Cardiac fibroblast (primary cell): Measurements from ENCODE around the gene NFAT5.

ENCODE experiments used
- DNase-seq, 2 donors: peaks; one replicate each; pipeline versions ENCODE4 v3.0.0 to v3.0.0-alpha.2; 2010; ENCODE audit warnings: low read depth in 2 of 2
- H3K4me3 ChIP-seq, 2 donors: replicated peaks in 1 of 2; 1 replicate in 1 of 2; 2 replicates in 1 of 2; pipeline ENCODE4 v1.5.1; 2011; ENCODE audit warnings: low read depth in 2 of 2, low read length in 2 of 2, mild to moderate bottlenecking in 2 of 2, moderate library complexity in 1 of 2
- CTCF ChIP-seq: IDR thresholded peaks from one replicate; pipeline ENCODE4 v1.5.1; 2011; ENCODE audit warnings: low read depth, mild to moderate bottlenecking, low read length, inconsistent platforms

Gene NFAT5

DNA sequence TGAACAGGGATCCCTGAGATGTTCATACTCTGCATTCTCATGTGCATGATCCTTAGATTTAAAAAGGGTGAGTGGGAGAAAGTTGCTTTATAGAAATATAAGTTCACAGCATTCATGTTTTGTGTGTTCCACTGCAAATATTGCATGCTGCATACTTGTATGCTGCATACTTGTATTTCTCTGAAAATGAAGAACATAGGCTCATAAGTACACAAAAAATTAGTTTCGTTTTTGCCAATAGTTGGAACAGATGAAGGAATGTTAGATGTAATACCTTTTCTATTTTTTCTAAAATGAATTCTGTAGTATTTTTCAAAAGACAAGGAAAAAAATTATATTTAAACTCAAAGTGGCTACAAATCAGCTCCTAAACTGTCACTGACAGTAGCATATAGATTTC, 79.0 kb downstream of the NFAT5 start:
- DNase-seq, result no peak

GRCh38 chr16:69647020-69647419, 81.3 kb downstream of the NFAT5 start:
- DNase-seq, result no peak
- H3K4me3 ChIP-seq, result no peak overlapping the region
- TF ChIP-seq CTCF, result no peak

More for the DNA sequence above, 79.0 kb downstream of the NFAT5 start:
- H3K4me3 ChIP-seq, result no peak overlapping the region
- no peak for TF ChIP-seq CTCF

- no peak for DNase-seq
- no peak for TF ChIP-seq CTCF
- H3K4me3 ChIP-seq, result no peak overlapping the region
These were observed 85.5 kb downstream of the NFAT5 start for GRCh38 chr16:69651217-69651616.

- H3K4me3 ChIP-seq, result no peak overlapping the region
- DNase-seq, result no peak
- no peak for TF ChIP-seq CTCF
These were observed 88.6 kb downstream of the NFAT5 start for GRCh38 chr16:69654280-69654931.

DNA sequence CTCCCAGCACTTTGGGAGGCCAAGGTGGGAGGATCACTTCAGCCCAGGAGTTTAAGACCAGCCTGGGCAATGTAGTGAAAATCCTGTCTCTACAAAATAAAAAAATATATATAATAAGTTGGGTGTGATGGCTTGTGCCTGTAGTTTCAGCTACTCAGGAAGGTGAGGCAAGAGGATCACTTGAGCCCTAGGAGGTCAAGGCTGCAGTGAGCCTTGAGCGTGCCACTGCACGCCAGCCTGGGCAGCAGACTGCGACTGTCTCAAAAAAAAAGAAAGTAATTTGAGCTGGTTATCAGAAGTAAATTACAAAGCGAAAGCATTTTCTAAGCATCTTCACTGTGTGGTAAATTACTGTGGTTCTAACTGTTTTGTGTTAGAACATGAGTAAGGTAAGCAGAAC, 94.4 kb downstream of the NFAT5 start:
- TF ChIP-seq CTCF, result no peak
- DNase-seq, result no peak
- H3K4me3 ChIP-seq, result no peak overlapping the region

DNA sequence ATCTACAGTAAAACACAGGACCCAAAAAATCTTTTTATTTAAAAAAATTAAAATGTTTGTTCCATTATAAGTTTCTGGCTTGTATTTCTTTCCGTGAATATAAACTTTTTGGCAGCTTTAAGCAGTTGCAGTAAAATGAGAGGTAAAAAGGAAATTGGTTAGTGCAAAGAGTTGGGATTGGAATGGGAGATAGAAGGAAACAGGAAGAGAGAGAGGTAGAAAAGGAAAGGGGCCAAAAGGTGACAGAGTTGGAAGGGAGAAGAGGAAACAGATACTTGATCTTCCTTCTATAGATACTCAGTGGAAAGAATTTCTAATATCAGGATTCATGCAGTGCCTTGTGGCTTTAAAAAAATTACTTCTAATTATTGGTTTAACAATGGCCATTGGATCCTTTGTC, 97.1 kb downstream of the NFAT5 start:
- TF ChIP-seq CTCF, result no peak
- DNase-seq, result no peak
- H3K4me3 ChIP-seq, result no peak overlapping the region

GRCh38 chr16:69663846-69664245, 98.1 kb downstream of the NFAT5 start:
- no peak for TF ChIP-seq CTCF
- no peak overlapping the region for H3K4me3 ChIP-seq
- no peak for DNase-seq
